Kidney (tissue), 14 donors: Measurements from ENCODE around the gene DLX4. TPM values are rescaled to one million over a fixed set of nuclear protein-coding genes. Genes with fewer than 3 reads are reported as not detected.

Source experiments
- DNase-seq, 5 donors: peaks; one replicate each; pipeline ENCODE4 v3.0.0-alpha.2; 2013 to 2020
- FAIRE-seq: peaks from 2 replicates; lab custom pipeline; 2012; peaks lifted over from hg19 to GRCh38; lab: Jason Lieb, UNC
- H3K27ac ChIP-seq, 2 donors: one replicate each; pipeline ENCODE4 v1.7.0; 2013; ENCODE audit warnings: low read depth in 2 of 2, low read length in 2 of 2, inconsistent platforms in 1 of 2
- H3K27me3 ChIP-seq: one replicate; pipeline ENCODE4 v1.7.1; 2013; ENCODE audit warnings: low read length, inconsistent platforms; ENCODE audit not compliant: control insufficient read depth, insufficient read depth
- H3K36me3 ChIP-seq, 3 donors: one replicate each; pipeline versions ENCODE4 v1.7.0 to v1.7.1; 2013; ENCODE audit warnings: low read length in 3 of 3, control low read depth in 1 of 3, inconsistent platforms in 1 of 3; ENCODE audit not compliant: insufficient read depth in 3 of 3, control insufficient read depth in 2 of 3
- H3K4me1 ChIP-seq, 3 donors: one replicate each; pipeline versions ENCODE4 v1.7.0 to v1.7.1; 2013; ENCODE audit warnings: low read length in 3 of 3, inconsistent platforms in 1 of 3, low read depth in 1 of 3; ENCODE audit not compliant: control insufficient read depth in 2 of 3, insufficient read depth in 2 of 3
- H3K4me3 ChIP-seq, 3 donors: one replicate each; pipeline versions ENCODE4 v1.7.0 to v1.8.1; 2013; ENCODE audit warnings: low read length in 3 of 3, control low read depth in 1 of 3, inconsistent platforms in 1 of 3
- H3K9ac ChIP-seq, 3 donors: one replicate each; pipeline versions ENCODE4 v1.7.0 to v1.7.1; 2013; ENCODE audit warnings: low read length in 3 of 3, control low read depth in 1 of 3, inconsistent platforms in 1 of 3
- H3K9me3 ChIP-seq, 3 donors: one replicate each; pipeline versions ENCODE4 v1.7.0 to v1.7.1; 2013; ENCODE audit warnings: low read length in 3 of 3, control low read depth in 1 of 3, inconsistent platforms in 1 of 3; ENCODE audit not compliant: control insufficient read depth in 2 of 3, insufficient read depth in 1 of 3
- intact Hi-C: fragments of 100-400 bp; cut with DNase I; formaldehyde crosslinking; loops from one replicate; pipeline ENCODE4 v1.11.1; 2022
- polyA plus RNA-seq: library from polyadenylated mRNA; stranded (reverse); fragments of 350-450 nt; fragmentation: Illumina TruSeq; extraction: RNeasy Lipid Tissue Mini Kit (QIAGEN cat#74804); gene quantifications from one replicate; pipeline ENCODE4 v1.2.3, GENCODE V29; 2014; ENCODE audit warnings: low read depth, low replicate concordance; ENCODE audit not compliant: insufficient read depth
- total RNA-seq: library from RNA; stranded (reverse); fragmentation: NEBNext Ultra II Directional; extraction: Animal tissue kit (Norgen Biotek cat#: 25700); gene quantifications from one replicate; pipeline ENCODE4 v1.2.1, GENCODE V29; 2021
- TF ChIP-seq, protein P1 (sequence below): IDR thresholded peaks from 3 replicates; pipeline ENCODE4 v1.5.1; 2012; ENCODE audit warnings: mild to moderate bottlenecking, moderate library complexity, borderline replicate concordance; ENCODE audit not compliant: insufficient read depth; ENCODE audit errors: extremely low read depth
- donor health status: control.
- donor health status: control.
- donor health status: control.
- donor health status: control.
- donor health status: control.
- donor health status: DM: yes; HTN: yes; CAD: no.
- donor health status: Normal renal cell carcinoma (clear cell type).

DLX4 gene
- total and polyA plus RNA-seq, 2 donors from 2014 or later = 0.44 TPM; not detected in 1

DNA sequence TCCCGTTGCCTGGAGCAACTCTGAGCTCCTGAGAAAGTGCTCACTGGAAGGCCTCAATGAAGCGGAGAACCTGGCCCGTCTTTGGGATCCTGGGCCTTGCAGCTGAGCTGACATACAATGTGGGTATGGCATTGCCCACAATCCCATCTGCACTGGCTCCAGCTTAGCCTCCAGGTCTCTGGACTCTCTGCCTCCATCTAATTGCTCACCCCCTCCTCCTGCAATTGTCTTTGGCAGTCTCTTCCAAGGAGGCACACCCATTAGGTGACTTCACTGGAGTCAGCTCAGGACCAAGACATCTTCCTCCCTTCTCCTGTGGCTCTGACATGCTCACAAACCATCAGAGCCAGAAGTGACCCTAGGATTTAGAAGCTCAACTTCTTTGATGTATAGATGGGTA, 1.5 kb downstream of the DLX4 start:
- H3K27me3 ChIP-seq = peaks cover 73% of the 10 kb centered on the region
- H3K4me1 ChIP-seq = peaks cover 0 to 19% (median 3%) of the 10 kb centered on the region in 3 donors
- no peak overlapping the region for H3K27ac ChIP-seq
- H3K9ac ChIP-seq = no peak overlapping the region
- DNase-seq = no peak
- FAIRE-seq = no peak
- TF ChIP-seq, protein P1, sequence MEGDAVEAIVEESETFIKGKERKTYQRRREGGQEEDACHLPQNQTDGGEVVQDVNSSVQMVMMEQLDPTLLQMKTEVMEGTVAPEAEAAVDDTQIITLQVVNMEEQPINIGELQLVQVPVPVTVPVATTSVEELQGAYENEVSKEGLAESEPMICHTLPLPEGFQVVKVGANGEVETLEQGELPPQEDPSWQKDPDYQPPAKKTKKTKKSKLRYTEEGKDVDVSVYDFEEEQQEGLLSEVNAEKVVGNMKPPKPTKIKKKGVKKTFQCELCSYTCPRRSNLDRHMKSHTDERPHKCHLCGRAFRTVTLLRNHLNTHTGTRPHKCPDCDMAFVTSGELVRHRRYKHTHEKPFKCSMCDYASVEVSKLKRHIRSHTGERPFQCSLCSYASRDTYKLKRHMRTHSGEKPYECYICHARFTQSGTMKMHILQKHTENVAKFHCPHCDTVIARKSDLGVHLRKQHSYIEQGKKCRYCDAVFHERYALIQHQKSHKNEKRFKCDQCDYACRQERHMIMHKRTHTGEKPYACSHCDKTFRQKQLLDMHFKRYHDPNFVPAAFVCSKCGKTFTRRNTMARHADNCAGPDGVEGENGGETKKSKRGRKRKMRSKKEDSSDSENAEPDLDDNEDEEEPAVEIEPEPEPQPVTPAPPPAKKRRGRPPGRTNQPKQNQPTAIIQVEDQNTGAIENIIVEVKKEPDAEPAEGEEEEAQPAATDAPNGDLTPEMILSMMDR = no peak
- no peak overlapping the region for H3K4me3 ChIP-seq
- no peaks in the 10 kb centered on the region for H3K9me3 ChIP-seq
- intact Hi-C loops = no loop called here
- no peaks in the 10 kb centered on the region for H3K36me3 ChIP-seq

DNA sequence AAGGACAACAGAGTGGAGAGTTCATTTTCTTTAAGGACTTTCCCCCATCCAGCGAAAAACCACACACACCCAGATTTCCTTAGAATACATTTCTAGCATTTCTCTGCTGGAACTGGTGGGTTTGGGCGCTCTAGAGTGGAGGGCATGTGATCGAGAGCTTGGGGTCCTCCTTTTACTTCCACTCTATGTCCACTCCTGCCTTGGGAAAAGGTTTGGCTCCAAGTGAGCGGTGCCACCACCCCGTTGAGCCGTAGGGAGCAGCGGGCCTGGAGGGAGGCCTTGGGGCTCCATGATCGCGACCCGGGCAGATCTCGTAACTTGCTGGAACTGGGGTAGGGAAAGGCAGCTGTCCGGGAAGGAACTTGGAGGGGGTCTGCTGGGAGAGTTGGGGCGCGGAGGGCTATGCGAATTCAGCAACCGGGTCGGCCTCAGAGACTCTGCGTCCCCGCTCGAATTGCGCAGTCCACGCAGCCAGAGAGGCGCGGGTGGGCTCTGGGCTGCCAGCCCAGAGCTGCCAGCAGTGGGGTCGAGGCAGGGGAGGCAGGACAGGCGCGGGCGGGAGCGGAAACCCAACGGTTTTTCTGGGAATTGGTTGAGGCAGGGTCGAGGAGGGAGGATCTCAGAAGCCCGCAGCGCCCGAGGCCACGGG, 2.3 kb downstream of the DLX4 start:
- peaks cover 0 to 19% (median 3%) of the 10 kb centered on the region in 3 donors for H3K4me1 ChIP-seq
- no peaks in the 10 kb centered on the region for H3K36me3 ChIP-seq
- no peak for FAIRE-seq
- TF ChIP-seq, protein P1 = no peak
- no peak overlapping the region for H3K27ac ChIP-seq
- intact Hi-C loops = no loop called here
- no peaks in the 10 kb centered on the region for H3K9me3 ChIP-seq
- peaks cover 65% of the 10 kb centered on the region for H3K27me3 ChIP-seq
- DNase-seq = no peak
- no peak overlapping the region for H3K4me3 ChIP-seq
- no peak overlapping the region for H3K9ac ChIP-seq

DNA sequence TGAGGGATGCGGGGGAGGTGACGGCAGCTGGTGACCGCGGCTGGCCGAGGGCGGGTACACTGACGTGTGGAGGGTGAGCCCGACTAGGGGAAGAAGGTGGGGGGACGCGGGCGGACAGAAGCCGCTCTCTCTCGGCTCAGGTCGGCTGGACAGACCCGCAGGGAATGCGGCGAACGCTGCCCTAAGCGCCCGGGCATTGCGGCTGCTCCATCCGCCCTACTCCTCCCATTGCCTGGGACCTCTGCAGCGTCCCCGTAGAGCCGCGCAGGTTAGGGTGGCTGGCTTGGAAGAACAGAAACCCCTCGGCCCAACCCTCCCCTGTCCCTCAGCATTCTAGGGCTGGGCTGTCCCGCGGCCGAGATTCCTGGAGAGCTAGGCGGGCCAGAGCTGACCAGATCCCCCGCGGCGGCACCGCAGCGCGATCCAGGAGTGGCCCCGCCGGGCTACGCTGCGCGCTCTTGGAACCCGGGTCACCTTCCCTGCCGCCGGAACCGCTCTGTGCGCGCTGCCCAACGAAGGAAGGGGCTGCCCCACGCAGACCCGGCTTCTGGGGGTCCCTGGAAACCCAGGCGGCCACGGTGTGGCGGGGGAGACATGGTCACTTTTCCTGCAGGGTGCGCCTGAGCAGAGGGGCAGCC, 3.0 kb downstream of the DLX4 start:
- H3K9ac ChIP-seq = no peak overlapping the region
- H3K9me3 ChIP-seq = no peaks in the 10 kb centered on the region
- DNase-seq (peak; percentile 68 to 79 (median 74)), FAIRE-seq (no peak)
- peaks cover 0 to 19% (median 3%) of the 10 kb centered on the region in 3 donors for H3K4me1 ChIP-seq
- H3K27me3 ChIP-seq = peaks cover 60% of the 10 kb centered on the region
- TF ChIP-seq, protein P1 = no peak
- intact Hi-C loops = no loop called here
- H3K36me3 ChIP-seq = no peaks in the 10 kb centered on the region
- no peak overlapping the region for H3K27ac ChIP-seq
- no peak overlapping the region for H3K4me3 ChIP-seq
